Brain microvascular endothelial cell (primary cell): ENCODE results near the gene SAMD4A.

ENCODE experiments used
- DNase-seq: peaks from one replicate; pipeline ENCODE4 v3.0.0-alpha.2; 2020
- H3K27ac ChIP-seq: fragments of 250-450 bp; sonication (Bioruptor Pico); 2 replicates; pipeline ENCODE4 v1.5.1; 2020; ENCODE audit warnings: mild to moderate bottlenecking, moderate library complexity
- H3K27me3 ChIP-seq: fragments of 250-450 bp; sonication (Bioruptor Pico); replicated peaks from 2 replicates; pipeline ENCODE4 v1.5.1; 2020; ENCODE audit warnings: mild to moderate bottlenecking
- H3K36me3 ChIP-seq: fragments of 250-450 bp; sonication (Bioruptor Pico); replicated peaks from 2 replicates; pipeline ENCODE4 v1.5.1; 2020; ENCODE audit warnings: mild to moderate bottlenecking
- H3K4me3 ChIP-seq: 2 replicates; pipeline ENCODE4 v1.5.1; 2011; ENCODE audit warnings: low read depth, mild to moderate bottlenecking, control low read depth, low read length, moderate library complexity
- in situ Hi-C: cut with HindIII; loops from 2 replicates; pipeline ENCODE4 v1.10.0; 2017; ENCODE audit warnings: low sequenced_read_pairs, low pct_ligation_motif_present
- TF ChIP-seq, protein P1 (sequence below): IDR thresholded peaks from 2 replicates; pipeline ENCODE4 v1.5.1; 2011; ENCODE audit warnings: low read depth, mild to moderate bottlenecking, moderate library complexity, low read length, control low read depth, inconsistent platforms; ENCODE audit errors: missing control alignments

The SAMD4A gene

DNA sequence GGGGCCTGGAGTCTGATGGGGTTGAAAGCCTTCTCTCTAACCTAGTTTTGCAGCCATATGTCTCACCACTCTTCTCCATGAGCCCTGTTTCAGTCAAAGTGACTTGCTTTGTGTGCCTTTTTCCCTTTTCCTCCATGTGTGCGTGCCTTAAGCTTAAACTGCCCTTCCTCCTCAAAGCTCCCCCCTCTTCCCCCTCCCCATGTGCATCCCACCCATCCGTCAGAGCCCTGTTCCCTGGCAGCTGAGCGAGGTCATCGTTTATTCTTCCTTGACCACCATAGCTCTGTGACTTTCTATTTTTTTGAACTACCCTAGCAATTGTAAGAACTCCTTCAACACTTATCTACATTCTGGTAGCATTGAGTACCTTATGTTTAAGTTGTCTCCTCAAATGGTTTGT, 24.9 kb downstream of the SAMD4A start:
- no peaks in the 10 kb centered on the region for H3K27me3 ChIP-seq
- no peaks in the 10 kb centered on the region for H3K36me3 ChIP-seq
- no peak overlapping the region for H3K27ac ChIP-seq
- DNase-seq = no peak
- H3K4me3 ChIP-seq = no peak overlapping the region
- in situ Hi-C loops = no loop called here
- TF ChIP-seq, protein P1, sequence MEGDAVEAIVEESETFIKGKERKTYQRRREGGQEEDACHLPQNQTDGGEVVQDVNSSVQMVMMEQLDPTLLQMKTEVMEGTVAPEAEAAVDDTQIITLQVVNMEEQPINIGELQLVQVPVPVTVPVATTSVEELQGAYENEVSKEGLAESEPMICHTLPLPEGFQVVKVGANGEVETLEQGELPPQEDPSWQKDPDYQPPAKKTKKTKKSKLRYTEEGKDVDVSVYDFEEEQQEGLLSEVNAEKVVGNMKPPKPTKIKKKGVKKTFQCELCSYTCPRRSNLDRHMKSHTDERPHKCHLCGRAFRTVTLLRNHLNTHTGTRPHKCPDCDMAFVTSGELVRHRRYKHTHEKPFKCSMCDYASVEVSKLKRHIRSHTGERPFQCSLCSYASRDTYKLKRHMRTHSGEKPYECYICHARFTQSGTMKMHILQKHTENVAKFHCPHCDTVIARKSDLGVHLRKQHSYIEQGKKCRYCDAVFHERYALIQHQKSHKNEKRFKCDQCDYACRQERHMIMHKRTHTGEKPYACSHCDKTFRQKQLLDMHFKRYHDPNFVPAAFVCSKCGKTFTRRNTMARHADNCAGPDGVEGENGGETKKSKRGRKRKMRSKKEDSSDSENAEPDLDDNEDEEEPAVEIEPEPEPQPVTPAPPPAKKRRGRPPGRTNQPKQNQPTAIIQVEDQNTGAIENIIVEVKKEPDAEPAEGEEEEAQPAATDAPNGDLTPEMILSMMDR = no peak

GRCh38 chr14:54593860-54594259, 26.9 kb downstream of the SAMD4A start:
- Histone ChIP-seq H3K27me3 (no peaks in the 10 kb centered on the region), H3K27ac (no peak overlapping the region)
- in situ Hi-C loops = no loop called here

DNA sequence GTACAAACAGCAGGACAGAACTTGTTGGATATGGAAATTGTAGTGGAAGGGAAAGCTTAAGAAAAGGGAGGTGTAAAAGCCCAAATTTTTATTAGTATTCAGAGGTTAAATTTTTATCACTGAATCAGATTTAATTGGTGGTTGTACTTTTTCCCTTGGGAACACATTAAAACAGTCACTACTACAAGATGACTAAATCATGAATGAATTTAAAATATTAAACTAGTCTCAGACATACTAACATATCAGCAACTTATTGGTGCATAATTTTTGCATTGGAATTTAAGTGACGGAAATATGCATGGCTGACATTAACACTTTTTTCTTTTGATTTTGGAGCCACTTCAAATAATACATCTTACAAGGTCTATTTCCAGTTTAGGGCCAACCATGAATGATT, 27.6 kb downstream of the SAMD4A start:
- Histone ChIP-seq H3K27me3 (no peaks in the 10 kb centered on the region), H3K36me3 (no peaks in the 10 kb centered on the region), H3K4me3 (no peak overlapping the region), H3K27ac (peak overlapping the region; percentile 27)
- TF ChIP-seq, protein P1 = no peak
- in situ Hi-C loops = no loop called here
- no peak for DNase-seq

More at GRCh38 chr14:54593860-54594259, 26.9 kb downstream of the SAMD4A start:
- Histone ChIP-seq H3K36me3 (no peaks in the 10 kb centered on the region), H3K4me3 (no peak overlapping the region)
- DNase-seq = no peak
- TF ChIP-seq, protein P1 = no peak

DNA sequence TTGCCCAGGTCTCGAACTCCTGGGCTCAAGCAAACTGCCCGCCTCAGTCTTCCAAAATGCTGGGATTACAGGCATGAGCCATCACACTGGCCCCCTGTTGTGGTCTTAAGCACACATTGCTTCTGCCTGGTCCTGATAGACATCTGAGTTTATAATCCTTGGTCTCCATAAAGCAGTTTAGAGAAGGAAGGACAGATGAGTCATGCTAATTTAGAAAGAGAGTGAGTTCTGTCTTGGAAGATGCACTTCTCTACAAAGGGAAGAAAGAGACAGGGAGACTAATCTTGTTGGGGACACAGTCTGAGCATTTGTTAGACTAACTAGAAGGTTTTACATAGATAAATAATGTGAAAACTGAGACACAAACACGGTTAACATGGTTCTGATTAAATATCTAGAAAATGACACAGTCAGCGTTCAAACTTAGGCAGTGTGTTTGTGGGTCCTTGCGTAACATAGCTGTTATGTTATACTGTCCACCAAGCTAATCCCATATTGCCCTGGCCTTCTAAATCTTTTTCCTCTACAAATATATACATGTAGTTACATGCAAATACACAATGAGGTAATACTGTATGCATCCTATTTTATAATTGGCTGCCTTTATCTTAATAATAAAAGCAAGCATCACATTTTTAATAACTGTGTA, 31.0 kb downstream of the SAMD4A start:
- Histone ChIP-seq H3K27ac (no peak overlapping the region), H3K27me3 (no peaks in the 10 kb centered on the region), H3K4me3 (no peak overlapping the region), H3K36me3 (no peaks in the 10 kb centered on the region)
- DNase-seq = no peak
- TF ChIP-seq, protein P1 = no peak
- in situ Hi-C loops = no loop called here

- H3K4me3 ChIP-seq = no peak overlapping the region
- H3K27me3 ChIP-seq = no peaks in the 10 kb centered on the region
- H3K27ac ChIP-seq = peak overlapping the region; percentile 6
- TF ChIP-seq, protein P1 = no peak
- in situ Hi-C loops = no loop called here
- DNase-seq = no peak
- H3K36me3 ChIP-seq = no peaks in the 10 kb centered on the region
Measured at GRCh38 chr14:54599966-54600716, 33.2 kb downstream of the SAMD4A start.
